ENCODE data around the gene MAP3K7. TPM values are rescaled to one million over a fixed set of nuclear protein-coding genes. Genes with fewer than 3 reads are reported as not detected.

MAP3K7 gene
- total and polyA plus RNA-seq, 2 of the 4 experiments (the other 2 are of a cell fraction): 26.5 to 29.9 TPM

GRCh38 chr6:90483956-90484355 lies 102.9 kb downstream of the MAP3K7 start:
- CTCF ChIA-PET: no interaction called here
- Histone ChIP-seq H3K4ac (ENCODE audit: low read depth, low read length) (no peak overlapping the region), H3K9me1 (ENCODE audit: insufficient read depth, low read length) (no peaks in the 10 kb centered on the region), H3K18ac (ENCODE audit: low read depth, low read length) (no peak overlapping the region), H3K36me3 (ENCODE audit: control insufficient read depth, insufficient read depth, low read length) (no peaks in the 10 kb centered on the region), H2BK15ac (ENCODE audit: low read depth, low read length) (no peak overlapping the region), H3K14ac (replicated peaks; ENCODE audit: low read depth, low read length) (no peak overlapping the region), H3K56ac (ENCODE audit: extremely low read depth, insufficient read depth, low read length) (no peak overlapping the region), H3K4me3 (ENCODE audit: insufficient read depth, low read depth, low read length) (no peak overlapping the region), H4K91ac (ENCODE audit: insufficient read depth, low read depth, low read length) (no peak overlapping the region), H2BK5ac (ENCODE audit: low read depth, low read length, poor library complexity, severe bottlenecking) (no peak overlapping the region), H3K4me2 (ENCODE audit: low read depth, low read length) (no peak overlapping the region), H2BK120ac (ENCODE audit: low read depth, low read length) (no peak overlapping the region), H3K9ac (ENCODE audit: low read depth, low read length) (no peak overlapping the region), H2AFZ (replicated peaks; ENCODE audit: low read length, poor library complexity) (no peak overlapping the region), H3K27me3 (ENCODE audit: control insufficient read depth, insufficient read depth, low read length) (peaks cover 8% of the 10 kb centered on the region), H3K4me1 (ENCODE audit: control insufficient read depth, insufficient read depth, low read length) (no peaks in the 10 kb centered on the region; the same call in 1 of the 2 replicates), H2AK5ac (ENCODE audit: low read depth, low read length) (no peak overlapping the region), H3K9me3 (ENCODE audit: control insufficient read depth, insufficient read depth, low read length) (no peaks in the 10 kb centered on the region), H4K20me1 (ENCODE audit: insufficient read depth, low read length) (no peaks in the 10 kb centered on the region), H2BK20ac (ENCODE audit: low read depth, low read length) (no peak overlapping the region), H3K23ac (ENCODE audit: low read depth, low read length) (no peak overlapping the region), H2AK9ac (replicated peaks; ENCODE audit: low read depth, low read length, poor library complexity) (no peak overlapping the region), H3K27ac (ENCODE audit: insufficient read depth, low read length) (no peak overlapping the region), H3K79me1 (ENCODE audit: low read depth in 1 of 2, low read length in 2 of 2) (no peaks in the 10 kb centered on the region), H4K5ac (ENCODE audit: low read depth, low read length) (no peak overlapping the region), H4K8ac (ENCODE audit: low read depth in 2 of 2, low read length in 2 of 2) (no peak overlapping the region)
- POLR2A ChIA-PET (ENCODE audit: unreplicated experiment): no interaction called here
- no peak for ATAC-seq (ENCODE audit: low read depth)
- dilution Hi-C loops (cut with HindIII; ENCODE audit: low sequenced_read_pairs, unreplicated experiment) (no loop called here), in situ Hi-C loops (cut with MboI; ENCODE audit: low sequenced_read_pairs) (no loop called here), intact Hi-C loops (cut with micrococcal nuclease) (no loop called here)
- WGBS, 2 experiments (ENCODE audit: extremely low coverage in 2 of 2, insufficient read length in 1 of 2): 97% methylated on average over 5 of the region's 9 CpGs; no CpG with 5 or more reads in 1 of the 2 experiments
- TF ChIP-seq MXI1 (IDR thresholded peaks at IDR 0.05; ENCODE audit: borderline replicate concordance, low read depth, low read length) (no peak), POLR2A (IDR thresholded peaks at IDR 0.05; ENCODE audit: low read depth, low read length) (no peak), USF2 (IDR thresholded peaks at IDR 0.05; ENCODE audit: low read depth, low read length) (no peak), ELK1 (IDR thresholded peaks at IDR 0.05; ENCODE audit: borderline replicate concordance, low read depth, low read length) (no peak), CTCF (conservative IDR thresholded peaks at IDR 0.05; ENCODE audit: low read depth, low read length) (no peak), RFX5 (IDR thresholded peaks at IDR 0.05; ENCODE audit: low read depth, low read length) (no peak)
- no peak for DNase-seq
- no TSS peak for BruUV-seq (replicated peaks)
